Keratinocyte (primary cell): ENCODE measurements around the gene KCTD2. TPM values are rescaled to one million over a fixed set of nuclear protein-coding genes. Genes with fewer than 3 reads are reported as not detected.

ENCODE experiments used
- DNase-seq: peaks from one replicate; pipeline ENCODE4 v3.0.0-alpha.2; 2011; ENCODE audit warnings: low read depth, missing footprints, low spot score
- FAIRE-seq: peaks from 2 replicates; lab custom pipeline; 2011; peaks lifted over from hg19 to GRCh38; lab: Jason Lieb, UNC
- H2AFZ ChIP-seq: 2 replicates; pipeline ENCODE4 v1.6.0; 2012; ENCODE audit warnings: low read length, control low read depth, inconsistent platforms; ENCODE audit not compliant: control insufficient read depth
- H3K27ac ChIP-seq: 2 replicates; pipeline ENCODE4 v1.5.1; 2011; ENCODE audit warnings: low read length; ENCODE audit not compliant: control insufficient read depth, insufficient read depth
- H3K27me3 ChIP-seq: 3 replicates; pipeline ENCODE4 v1.6.0; 2011; ENCODE audit warnings: low read length; ENCODE audit not compliant: control insufficient read depth, insufficient read depth; ENCODE audit errors: extremely low read depth
- H3K36me3 ChIP-seq, 2 experiments: 2 replicates in 1 of 2; 3 replicates in 1 of 2; pipeline ENCODE4 v1.5.1; 2011; ENCODE audit warnings: low read length in 2 of 2, mild to moderate bottlenecking in 1 of 2; ENCODE audit not compliant: control insufficient read depth in 2 of 2, insufficient read depth in 2 of 2; ENCODE audit errors: extremely low read depth in 1 of 2
- H3K4me1 ChIP-seq: 3 replicates; pipeline ENCODE4 v1.5.1; 2011; ENCODE audit warnings: low read length; ENCODE audit not compliant: control insufficient read depth, insufficient read depth; ENCODE audit errors: extremely low read depth
- H3K4me2 ChIP-seq: 3 replicates; pipeline ENCODE4 v1.6.0; 2011; ENCODE audit warnings: low read depth, low read length; ENCODE audit not compliant: control insufficient read depth, insufficient read depth; ENCODE audit errors: extremely low read depth
- H3K4me3 ChIP-seq, 3 experiments: fragments of 200-600 bp in 1 of 3; sonication (generic) in 1 of 3; 2 replicates in 2 of 3; 3 replicates in 1 of 3; pipeline ENCODE4 v1.5.1; 2011 to 2016; ENCODE audit warnings: low read length in 3 of 3, mild to moderate bottlenecking in 3 of 3, control low read depth in 2 of 3, inconsistent platforms in 1 of 3, low read depth in 1 of 3, mixed read lengths in 1 of 3, mixed run types in 1 of 3, moderate library complexity in 1 of 3; ENCODE audit not compliant: control insufficient read depth in 2 of 3, insufficient read depth in 2 of 3; ENCODE audit errors: extremely low read depth in 1 of 3
- H3K79me2 ChIP-seq: 2 replicates; pipeline ENCODE4 v1.6.0; 2012; ENCODE audit warnings: low read length; ENCODE audit not compliant: control insufficient read depth, insufficient read depth
- H3K9ac ChIP-seq: 3 replicates; pipeline ENCODE4 v1.6.0; 2011; ENCODE audit warnings: low read length; ENCODE audit not compliant: control insufficient read depth, insufficient read depth; ENCODE audit errors: extremely low read depth
- H3K9me1 ChIP-seq: 3 replicates; pipeline ENCODE4 v1.6.0; 2011; ENCODE audit warnings: low read length; ENCODE audit not compliant: control insufficient read depth, insufficient read depth; ENCODE audit errors: extremely low read depth
- H3K9me3 ChIP-seq: 2 replicates; pipeline ENCODE4 v1.5.1; 2012; ENCODE audit warnings: low read depth, low read length; ENCODE audit not compliant: control insufficient read depth
- H4K20me1 ChIP-seq: 3 replicates; pipeline ENCODE4 v1.6.0; 2011; ENCODE audit warnings: low read length; ENCODE audit not compliant: control insufficient read depth, insufficient read depth; ENCODE audit errors: extremely low read depth
- EZH2 ChIP-seq: IDR thresholded peaks from one replicate; pipeline ENCODE4 v1.6.1; 2012; ENCODE audit warnings: inconsistent platforms, mild to moderate bottlenecking, low read length, moderate library complexity
- dilution Hi-C: fragments of 300-500 bp; cut with MboI; formaldehyde crosslinking; loops from one replicate; pipeline ENCODE4 v1.7.0; 2020; ENCODE audit warnings: low sequenced_read_pairs; ENCODE audit not compliant: extremely low pct_ligation_motif_present
- polyA plus RNA-seq, 5 experiments: library from polyadenylated mRNA; depleted of rRNA in 3 of 5; stranded (reverse) in 3 of 5; stranded (forward) in 1 of 5; unstranded in 1 of 5; fragments of >200 nt; gene quantifications; 1 replicate in 1 of 5; 2 replicates in 3 of 5; 3 replicates in 1 of 5; pipeline versions ENCODE4 v1.2.1 to v1.2.3, GENCODE V29; 2011 to 2012; ENCODE audit warnings: missing spikeins in 2 of 5, low read depth in 1 of 5, low replicate concordance in 1 of 5
- TF ChIP-seq, protein P1 (sequence below), 3 experiments: IDR thresholded peaks in 1 of 3; conservative IDR thresholded peaks in 1 of 3; optimal IDR thresholded peaks in 1 of 3; 2 replicates in 2 of 3; 3 replicates in 1 of 3; pipeline versions ENCODE3 to v1.5.1; 2011; ENCODE audit warnings: low read length in 3 of 3, mild to moderate bottlenecking in 3 of 3, moderate library complexity in 2 of 3, control low read depth in 1 of 3, inconsistent platforms in 1 of 3; ENCODE audit not compliant: insufficient read depth in 2 of 3; ENCODE audit errors: extremely low read depth in 1 of 3

Gene KCTD2
- polyA plus RNA-seq, 1 donor (not counting 4 experiments of a cell fraction or from before 2014, with no cell fraction given), result 20.7 TPM

DNA sequence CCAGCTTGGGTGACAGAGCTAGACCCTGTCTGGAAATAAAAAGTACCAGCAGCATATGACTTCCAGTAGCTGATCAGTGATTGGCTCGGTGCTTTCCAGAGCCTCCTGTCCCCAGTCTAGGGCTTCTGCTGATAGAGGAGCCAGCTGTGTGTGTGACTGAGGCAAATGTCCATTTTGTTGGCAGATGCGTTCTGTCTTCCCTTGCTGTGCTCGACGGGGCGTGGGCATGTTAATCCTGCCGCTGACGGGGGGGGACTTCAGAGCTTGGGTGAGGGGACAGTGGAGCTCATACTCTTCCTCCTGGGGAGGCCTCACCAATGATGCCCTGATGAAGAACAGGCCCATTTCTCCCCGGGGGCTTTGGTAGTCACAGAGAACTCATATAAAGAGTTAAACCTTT, 14.6 kb downstream of the KCTD2 start:
- no peak for DNase-seq
- no peak overlapping the region for H3K27ac ChIP-seq
- H3K9ac ChIP-seq, result no peak overlapping the region
- no peaks in the 10 kb centered on the region for H3K79me2 ChIP-seq
- H2AFZ ChIP-seq, result no peak overlapping the region
- dilution Hi-C loops, result no loop called here
- H4K20me1 ChIP-seq, result no peaks in the 10 kb centered on the region
- H3K27me3 ChIP-seq, result no peaks in the 10 kb centered on the region
- no peak overlapping the region for H3K4me3 ChIP-seq
- no peaks in the 10 kb centered on the region for H3K4me1 ChIP-seq
- TF ChIP-seq, protein P1, sequence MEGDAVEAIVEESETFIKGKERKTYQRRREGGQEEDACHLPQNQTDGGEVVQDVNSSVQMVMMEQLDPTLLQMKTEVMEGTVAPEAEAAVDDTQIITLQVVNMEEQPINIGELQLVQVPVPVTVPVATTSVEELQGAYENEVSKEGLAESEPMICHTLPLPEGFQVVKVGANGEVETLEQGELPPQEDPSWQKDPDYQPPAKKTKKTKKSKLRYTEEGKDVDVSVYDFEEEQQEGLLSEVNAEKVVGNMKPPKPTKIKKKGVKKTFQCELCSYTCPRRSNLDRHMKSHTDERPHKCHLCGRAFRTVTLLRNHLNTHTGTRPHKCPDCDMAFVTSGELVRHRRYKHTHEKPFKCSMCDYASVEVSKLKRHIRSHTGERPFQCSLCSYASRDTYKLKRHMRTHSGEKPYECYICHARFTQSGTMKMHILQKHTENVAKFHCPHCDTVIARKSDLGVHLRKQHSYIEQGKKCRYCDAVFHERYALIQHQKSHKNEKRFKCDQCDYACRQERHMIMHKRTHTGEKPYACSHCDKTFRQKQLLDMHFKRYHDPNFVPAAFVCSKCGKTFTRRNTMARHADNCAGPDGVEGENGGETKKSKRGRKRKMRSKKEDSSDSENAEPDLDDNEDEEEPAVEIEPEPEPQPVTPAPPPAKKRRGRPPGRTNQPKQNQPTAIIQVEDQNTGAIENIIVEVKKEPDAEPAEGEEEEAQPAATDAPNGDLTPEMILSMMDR (optimal IDR thresholded peaks at IDR 0.05 in 1 of 3, IDR thresholded peaks at IDR 0.05 in 1 of 3, conservative IDR thresholded peaks at IDR 0.05 in 1 of 3; ENCODE audit: extremely low read depth in 1 of 3, insufficient read depth in 2 of 3, low read length in 3 of 3), result no peak
- TF ChIP-seq EZH2, result no peak
- FAIRE-seq, result no peak
- H3K9me3 ChIP-seq, result no peaks in the 10 kb centered on the region
- H3K4me2 ChIP-seq, result no peak overlapping the region
- H3K9me1 ChIP-seq, result no peaks in the 10 kb centered on the region
- peaks cover 26 to 38% of the 10 kb centered on the region in 2 experiments for H3K36me3 ChIP-seq

DNA sequence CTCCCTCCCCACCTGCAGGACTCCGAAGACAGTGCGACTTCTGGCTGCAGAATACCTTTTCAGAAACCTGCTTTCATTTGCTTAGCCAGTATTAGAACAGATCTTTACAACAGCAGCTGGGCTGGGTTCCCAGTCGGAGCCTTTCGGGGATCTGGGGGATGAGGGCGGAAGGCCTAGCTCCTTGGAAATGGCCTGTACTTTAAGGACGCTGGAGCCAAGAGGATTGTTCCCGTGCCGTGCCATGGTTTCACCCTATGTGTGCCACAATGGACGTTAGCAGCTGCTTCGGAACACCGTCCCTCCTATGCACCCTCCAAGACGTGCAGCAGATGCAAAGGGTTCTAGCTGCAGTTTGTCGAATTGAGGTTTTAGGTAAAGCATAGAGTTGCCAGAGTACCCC, 16.2 kb downstream of the KCTD2 start:
- Histone ChIP-seq H4K20me1 (no peaks in the 10 kb centered on the region), H3K9me3 (no peaks in the 10 kb centered on the region), H3K79me2 (no peaks in the 10 kb centered on the region), H2AFZ (no peak overlapping the region), H3K9me1 (no peaks in the 10 kb centered on the region), H3K27me3 (no peaks in the 10 kb centered on the region), H3K4me1 (no peaks in the 10 kb centered on the region), H3K27ac (no peak overlapping the region), H3K4me3 (no peak overlapping the region), H3K9ac (no peak overlapping the region), H3K4me2 (no peak overlapping the region), H3K36me3 (peaks cover 26 to 38% of the 10 kb centered on the region in 2 experiments)
- dilution Hi-C loops, result no loop called here
- DNase-seq, result no peak
- FAIRE-seq, result no peak
- TF ChIP-seq, protein P1 (optimal IDR thresholded peaks at IDR 0.05 in 1 of 3, IDR thresholded peaks at IDR 0.05 in 1 of 3, conservative IDR thresholded peaks at IDR 0.05 in 1 of 3; ENCODE audit: extremely low read depth in 1 of 3, insufficient read depth in 2 of 3, low read length in 3 of 3), result no peak
- TF ChIP-seq EZH2, result no peak
